Naive thymus-derived CD4-positive, alpha-beta T cell (primary cell): ENCODE data around the gene NKX6-2. TPM values are rescaled to one million over a fixed set of nuclear protein-coding genes. Genes with fewer than 3 reads are reported as not detected.

Source experiments
- ATAC-seq: fragments of 150-1000 bp; cut with Tn5 transposase; 2 replicates; pipeline ENCODE4 v1.10.0; 2021; ENCODE audit warnings: mild to moderate bottlenecking, moderate library complexity
- CTCF ChIA-PET: fragments of 350-600 bp; sonication (Branson Sonifier 250); formaldehyde crosslinking; loops from one replicate; lab custom pipeline; 2021; ENCODE audit warnings: antibody characterized with exemption; lab: Charles Lee
- POLR2A ChIA-PET: fragments of 350-600 bp; sonication (Branson Sonifier 250); formaldehyde crosslinking; loops from one replicate; lab custom pipeline; 2021; ENCODE audit warnings: antibody characterized with exemption, inconsistent platforms; lab: Charles Lee
- DNase-seq, 9 donors: peaks; one replicate each; pipeline versions ENCODE4 v3.0.0 to v3.0.0-alpha.2; 2020 to 2022; ENCODE audit warnings: mixed read lengths in 1 of 9
- H3K27ac ChIP-seq: one replicate; pipeline ENCODE4 v1.7.0; 2013; ENCODE audit warnings: mild to moderate bottlenecking, low read depth, low read length, moderate library complexity
- H3K27me3 ChIP-seq, 2 donors: one replicate each; pipeline ENCODE4 v1.7.0; 2013; ENCODE audit warnings: low read length in 2 of 2, mild to moderate bottlenecking in 2 of 2, moderate library complexity in 2 of 2; ENCODE audit not compliant: control insufficient read depth in 2 of 2, insufficient read depth in 2 of 2
- H3K36me3 ChIP-seq, 3 experiments: 1 replicate in 2 of 3; 2 replicates in 1 of 3; pipeline ENCODE4 v1.7.0; 2013; ENCODE audit warnings: low read length in 3 of 3, mild to moderate bottlenecking in 3 of 3, moderate library complexity in 1 of 3; ENCODE audit not compliant: insufficient read depth in 3 of 3, control insufficient read depth in 2 of 3
- H3K4me1 ChIP-seq, 2 donors: one replicate each; pipeline ENCODE4 v1.7.0; 2013; ENCODE audit warnings: low read length in 2 of 2, mild to moderate bottlenecking in 2 of 2, moderate library complexity in 1 of 2; ENCODE audit not compliant: control insufficient read depth in 2 of 2, insufficient read depth in 2 of 2
- H3K4me3 ChIP-seq: 2 replicates; pipeline ENCODE4 v1.7.0; 2013; ENCODE audit warnings: mild to moderate bottlenecking, low read length
- H3K9me3 ChIP-seq, 3 experiments: 1 replicate in 2 of 3; 2 replicates in 1 of 3; pipeline ENCODE4 v1.7.0; 2013; ENCODE audit warnings: low read length in 3 of 3; ENCODE audit not compliant: control insufficient read depth in 2 of 3
- H3K27ac Mint-ChIP-seq, 9 donors: one replicate each; pipeline ENCODE4 v1.8.0; 2020 to 2022; ENCODE audit warnings: mixed read lengths in 9 of 9, mild to moderate bottlenecking in 8 of 9, moderate library complexity in 5 of 9, inconsistent platforms in 2 of 9
- H3K27me3 Mint-ChIP-seq, 5 donors: one replicate each; pipeline ENCODE4 v1.8.0; 2021 to 2022; ENCODE audit warnings: mixed read lengths in 5 of 5, mild to moderate bottlenecking in 1 of 5
- H3K36me3 Mint-ChIP-seq, 5 donors: one replicate each; pipeline ENCODE4 v1.8.0; 2020 to 2022; ENCODE audit warnings: mixed read lengths in 5 of 5, mild to moderate bottlenecking in 3 of 5, inconsistent platforms in 1 of 5
- H3K4me1 Mint-ChIP-seq, 7 donors: one replicate each; pipeline ENCODE4 v1.8.0; 2020 to 2022; ENCODE audit warnings: mixed read lengths in 7 of 7, mild to moderate bottlenecking in 3 of 7, inconsistent platforms in 1 of 7
- H3K4me3 Mint-ChIP-seq, 10 donors: one replicate each; pipeline ENCODE4 v1.8.0; 2020 to 2022; ENCODE audit warnings: mild to moderate bottlenecking in 10 of 10, mixed read lengths in 10 of 10, moderate library complexity in 6 of 10, inconsistent platforms in 2 of 10
- H3K9me3 Mint-ChIP-seq, 11 donors: one replicate each; pipeline ENCODE4 v1.8.0; 2020 to 2022; ENCODE audit warnings: mixed read lengths in 11 of 11, mild to moderate bottlenecking in 4 of 11, inconsistent platforms in 1 of 11, moderate library complexity in 1 of 11
- intact Hi-C, 2 donors: fragments of 100-400 bp; cut with micrococcal nuclease; formaldehyde crosslinking; loops; one replicate each; pipeline ENCODE4 v1.15.1; 2023
- polyA plus RNA-seq, 2 donors: library from polyadenylated mRNA; unstranded; fragments of 300-500 nt; fragmentation: Illumina TruSeq; gene quantifications; one replicate each; pipeline ENCODE4 v1.2.3, GENCODE V29; 2021
- total RNA-seq, 6 experiments: library from RNA in 5 of 6; stranded (reverse) in 5 of 6; gene quantifications; 1 replicate in 5 of 6; 2 replicates in 1 of 6; pipeline ENCODE4 v1.2.3 and lab custom pipeline; 2021 to 2026

Gene NKX6-2
- total and polyA plus RNA-seq, 7 experiments from 2014 or later: 0.80 TPM; not detected in 6

DNA sequence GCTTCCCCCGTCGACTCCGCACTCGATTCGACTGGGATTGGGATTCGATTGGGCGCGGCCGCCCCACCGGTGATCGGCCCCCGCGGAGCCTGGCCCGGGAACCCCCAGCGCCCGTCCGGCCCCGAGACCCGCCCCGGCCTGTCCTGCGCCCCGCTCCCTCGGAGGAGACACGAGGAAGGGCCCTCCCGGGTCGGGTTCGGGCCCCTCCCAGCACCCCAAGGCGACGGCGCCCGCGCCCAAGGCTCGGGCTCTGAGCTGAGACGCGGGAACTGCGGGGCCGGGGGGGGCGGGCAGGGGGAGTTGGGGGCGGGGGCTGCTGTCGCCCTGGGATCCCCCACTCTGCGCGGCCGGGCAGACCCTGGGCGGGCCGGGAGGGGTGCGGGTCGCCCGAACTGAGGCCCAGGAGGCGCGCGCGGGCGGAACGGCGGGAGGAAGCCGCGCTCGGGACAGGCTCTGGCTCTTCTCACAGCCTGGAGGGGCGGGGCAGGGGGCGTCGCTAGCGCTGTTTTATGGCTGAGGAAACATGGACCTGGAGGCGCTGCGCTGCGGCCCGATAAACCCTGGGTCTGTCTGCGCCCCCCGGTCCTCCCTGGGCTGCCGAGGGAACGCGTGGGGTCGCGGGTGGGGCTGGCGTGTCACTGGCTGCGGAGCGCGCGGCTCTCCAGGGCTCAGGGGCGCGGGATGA is 1.7 kb upstream of the NKX6-2 start:
- peak overlapping the region in 1 of 10 donors; percentile 72 for H3K4me3 Mint-ChIP-seq
- ATAC-seq (no peak), DNase-seq (no peak)
- intact Hi-C loops: no loop called here
- peaks cover 0 to 12% (median 11%) of the 10 kb centered on the region in 5 donors for H3K36me3 Mint-ChIP-seq
- CTCF ChIA-PET: no interaction called here
- H3K27me3 Mint-ChIP-seq: peaks cover 0 to 32% (median 11%) of the 10 kb centered on the region in 5 donors
- H3K27ac Mint-ChIP-seq: no peak overlapping the region
- Histone ChIP-seq H3K4me3 (no peak overlapping the region), H3K27ac (no peak overlapping the region), H3K27me3 (peaks cover 0 to 3% of the 10 kb centered on the region in 2 donors), H3K4me1 (no peaks in the 10 kb centered on the region), H3K36me3 (no peaks in the 10 kb centered on the region), H3K9me3 (no peaks in the 10 kb centered on the region)
- POLR2A ChIA-PET: no interaction called here
- peaks cover 0 to 9% (median 4%) of the 10 kb centered on the region in 7 donors for H3K4me1 Mint-ChIP-seq
- H3K9me3 Mint-ChIP-seq: peaks cover 0 to 9% (median 1%) of the 10 kb centered on the region in 11 donors

DNA sequence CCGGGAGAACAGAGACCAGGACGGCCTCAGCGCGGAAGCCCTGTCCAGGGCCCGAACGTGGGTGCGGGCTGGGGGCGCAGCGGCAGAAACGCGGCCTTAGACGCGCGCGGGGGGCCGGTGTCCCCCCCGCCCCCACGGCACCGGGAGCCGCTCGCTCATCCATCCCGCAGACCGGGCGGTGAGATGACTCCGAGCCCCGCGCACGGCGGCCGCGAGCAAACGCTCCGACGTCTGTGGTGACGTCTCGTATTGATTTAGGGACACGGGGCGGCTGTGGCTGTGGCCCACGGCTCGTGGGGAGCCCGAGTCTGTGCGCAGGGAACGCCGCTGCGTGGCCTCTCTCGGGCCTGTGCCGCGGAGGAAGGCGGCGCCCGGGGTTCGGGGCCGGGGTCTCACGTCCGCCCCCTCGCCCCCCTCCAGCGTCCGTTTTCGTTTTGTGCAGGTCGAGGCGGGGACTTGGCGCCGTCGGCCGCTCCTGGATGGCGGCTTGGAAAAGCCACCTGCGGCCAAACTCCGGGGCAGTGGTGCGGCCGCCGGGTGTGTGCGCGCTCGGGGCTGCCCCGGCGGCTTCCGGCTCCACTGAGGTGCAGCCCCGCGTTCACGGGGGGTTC is 1.0 kb upstream of the NKX6-2 start:
- peaks cover 0 to 9% (median 1%) of the 10 kb centered on the region in 11 donors for H3K9me3 Mint-ChIP-seq
- H3K27ac Mint-ChIP-seq: no peak overlapping the region
- ATAC-seq: no peak
- peaks cover 0 to 33% (median 12%) of the 10 kb centered on the region in 5 donors for H3K27me3 Mint-ChIP-seq
- peaks cover 0 to 16% (median 14%) of the 10 kb centered on the region in 5 donors for H3K36me3 Mint-ChIP-seq
- Histone ChIP-seq H3K27me3 (peaks cover 0 to 3% of the 10 kb centered on the region in 2 donors), H3K27ac (no peak overlapping the region), H3K36me3 (peaks cover 0 to under 1% (median 0%) of the 10 kb centered on the region in 3 experiments), H3K4me1 (no peaks in the 10 kb centered on the region), H3K4me3 (no peak overlapping the region), H3K9me3 (no peaks in the 10 kb centered on the region)
- CTCF ChIA-PET: no interaction called here
- no peak for DNase-seq
- intact Hi-C loops: no loop called here
- POLR2A ChIA-PET: no interaction called here
- H3K4me1 Mint-ChIP-seq: peaks cover 0 to 9% (median 4%) of the 10 kb centered on the region in 7 donors
- H3K4me3 Mint-ChIP-seq: peak overlapping the region in 1 of 10 donors; percentile 16

DNA sequence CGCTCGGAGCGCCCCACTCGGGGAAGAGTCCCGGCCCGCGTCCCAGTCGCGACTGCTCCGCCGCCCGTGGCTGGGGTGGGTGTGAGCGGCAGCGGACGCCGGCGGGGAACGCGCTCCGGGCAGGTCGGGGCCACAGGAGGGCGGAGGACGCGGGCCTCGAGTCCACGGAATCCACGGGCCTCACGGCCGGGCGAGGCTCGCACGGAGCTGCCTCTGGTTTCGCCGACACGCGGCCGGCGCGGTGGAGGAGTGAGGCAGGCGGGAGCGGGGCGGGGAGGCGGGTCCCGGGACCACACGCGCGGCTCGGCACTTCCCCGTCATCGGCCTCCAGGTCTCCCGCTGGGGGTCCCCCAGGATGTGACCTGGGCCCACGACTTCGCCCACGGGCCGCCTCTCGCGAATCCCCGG is 533 bp upstream of the NKX6-2 start:
- H3K36me3 Mint-ChIP-seq: peaks cover 5 to 20% (median 20%) of the 10 kb centered on the region in 5 donors
- ATAC-seq (no peak), DNase-seq (no peak)
- H3K9me3 Mint-ChIP-seq: peaks cover 0 to 9% (median 1%) of the 10 kb centered on the region in 11 donors
- peaks cover 0 to 9% (median 4%) of the 10 kb centered on the region in 7 donors for H3K4me1 Mint-ChIP-seq
- H3K27me3 ChIP-seq: peaks cover 0 to 3% of the 10 kb centered on the region in 2 donors
- H3K9me3 ChIP-seq: no peaks in the 10 kb centered on the region
- H3K4me1 ChIP-seq: no peaks in the 10 kb centered on the region
- peaks cover 0 to 33% (median 12%) of the 10 kb centered on the region in 5 donors for H3K27me3 Mint-ChIP-seq
- ChIA-PET CTCF (no interaction called here), POLR2A (no interaction called here)
- intact Hi-C loops: no loop called here
- no peak overlapping the region for H3K27ac Mint-ChIP-seq
- H3K27ac ChIP-seq: no peak overlapping the region
- H3K4me3 Mint-ChIP-seq: peak overlapping the region in 1 of 10 donors; percentile 39
- no peak overlapping the region for H3K4me3 ChIP-seq
- H3K36me3 ChIP-seq: peaks cover 0 to 6% (median 0%) of the 10 kb centered on the region in 3 experiments

DNA sequence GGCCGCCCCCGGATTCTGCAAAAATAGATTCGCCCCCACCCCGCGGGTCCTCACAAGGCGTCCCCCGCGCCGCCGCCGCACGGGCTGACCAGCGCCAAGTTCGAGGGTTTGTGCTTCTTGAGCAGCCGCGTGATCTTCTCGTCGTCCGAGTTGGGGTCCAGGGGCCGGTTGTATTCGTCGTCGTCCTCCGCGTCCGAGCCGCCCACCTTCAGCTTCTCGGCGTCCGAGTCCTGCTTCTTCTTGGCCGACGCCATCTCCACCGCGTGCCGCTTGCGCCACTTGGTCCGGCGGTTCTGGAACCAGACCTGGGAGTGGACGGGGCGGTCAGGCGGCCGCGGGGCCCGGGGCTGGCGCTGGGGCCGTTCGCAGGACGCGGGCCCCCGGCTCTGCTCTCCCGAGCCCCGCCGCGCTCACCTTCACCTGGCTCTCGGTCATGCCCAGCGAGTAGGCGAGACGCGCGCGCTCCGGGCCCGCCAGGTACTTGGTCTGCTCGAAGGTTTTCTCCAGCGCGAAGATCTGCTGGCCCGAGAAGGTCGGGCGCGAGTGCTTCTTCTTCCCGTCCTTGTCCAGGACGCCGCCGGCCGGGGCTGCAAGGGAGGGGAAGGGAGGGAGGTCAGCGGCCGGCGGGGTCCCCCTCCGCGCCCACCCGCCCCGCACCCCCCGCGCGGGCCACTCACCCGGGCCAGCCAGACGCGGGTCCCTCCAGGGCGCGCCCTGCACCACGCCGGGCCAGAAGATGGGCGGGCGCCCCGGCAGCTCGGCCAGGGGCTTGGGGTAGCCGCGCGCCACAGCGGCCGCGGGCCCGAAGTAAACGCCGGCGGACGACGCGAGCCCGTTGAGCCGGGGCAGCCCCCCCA is 853 bp downstream of the NKX6-2 start:
- ChIA-PET POLR2A (no interaction called here), CTCF (no interaction called here)
- H3K27me3 Mint-ChIP-seq: peaks cover 0 to 30% (median 12%) of the 10 kb centered on the region in 5 donors
- H3K4me1 Mint-ChIP-seq: peaks cover 0 to 9% (median 4%) of the 10 kb centered on the region in 7 donors
- peaks cover 0 to 16% (median 0%) of the 10 kb centered on the region in 3 experiments for H3K36me3 ChIP-seq
- H3K27ac ChIP-seq: no peak overlapping the region
- DNase-seq (no peak), ATAC-seq (no peak)
- intact Hi-C loops: no loop called here
- H3K4me3 ChIP-seq: no peak overlapping the region
- H3K9me3 Mint-ChIP-seq: peaks cover 0 to 9% (median 1%) of the 10 kb centered on the region in 11 donors
- H3K36me3 Mint-ChIP-seq: peaks cover 6 to 30% (median 24%) of the 10 kb centered on the region in 5 donors
- peak overlapping the region in 1 of 10 donors; percentile 25 for H3K4me3 Mint-ChIP-seq
- H3K27me3 ChIP-seq: peaks cover 0 to 2% of the 10 kb centered on the region in 2 donors
- no peaks in the 10 kb centered on the region for H3K9me3 ChIP-seq
- no peak overlapping the region for H3K27ac Mint-ChIP-seq
- no peaks in the 10 kb centered on the region for H3K4me1 ChIP-seq

DNA sequence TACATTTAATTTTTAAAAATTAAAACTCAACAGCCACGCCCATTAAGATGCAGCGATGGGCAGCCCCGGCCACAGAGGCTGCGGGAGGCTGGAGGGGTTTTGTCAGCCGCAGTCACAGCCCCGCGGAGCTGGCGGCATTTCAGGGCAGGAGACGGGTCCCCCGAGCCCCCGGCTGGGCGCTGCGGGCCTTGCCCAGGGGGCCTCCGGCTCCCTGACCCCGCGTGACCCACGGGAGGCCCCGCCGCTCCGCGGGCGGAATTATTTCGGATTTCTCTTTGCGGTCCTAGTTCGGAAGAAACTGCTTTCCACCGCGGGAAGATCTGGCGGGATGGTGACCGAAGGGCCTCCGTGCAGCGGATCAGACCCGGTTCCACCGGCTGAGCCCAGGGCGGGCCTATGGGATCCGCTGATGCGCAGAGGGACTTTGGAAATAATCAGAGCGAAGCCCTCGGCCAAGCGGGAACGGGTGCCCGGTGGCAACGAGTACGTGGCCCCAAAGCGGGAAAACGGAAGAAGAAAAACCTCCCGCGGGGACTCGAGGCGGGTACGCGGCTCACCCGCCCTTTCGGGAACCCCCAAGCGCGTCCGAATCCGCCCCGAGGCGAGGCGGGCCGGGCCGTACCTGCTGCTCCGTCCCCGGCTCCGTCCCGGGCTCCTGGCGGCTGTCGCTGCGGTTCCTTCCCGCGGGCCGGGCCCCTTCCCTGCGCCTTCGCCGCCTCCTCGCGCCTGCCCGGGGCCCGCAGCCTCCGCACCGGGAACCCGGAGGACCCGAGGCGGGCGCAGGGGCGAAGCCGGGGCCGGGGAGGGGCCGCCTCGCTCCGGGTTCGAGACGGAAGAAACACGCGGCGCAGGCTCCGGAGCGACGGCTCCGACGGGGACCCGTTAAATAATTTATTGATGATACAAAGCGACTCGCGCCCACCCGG is 1.7 kb downstream of the NKX6-2 start:
- H3K36me3 Mint-ChIP-seq: peaks cover 8 to 37% (median 24%) of the 10 kb centered on the region in 5 donors
- ChIA-PET CTCF (no interaction called here), POLR2A (no interaction called here)
- Histone ChIP-seq H3K27me3 (no peaks in the 10 kb centered on the region), H3K4me1 (no peaks in the 10 kb centered on the region), H3K27ac (no peak overlapping the region), H3K9me3 (no peaks in the 10 kb centered on the region), H3K4me3 (no peak overlapping the region), H3K36me3 (peaks cover 0 to 24% (median 0%) of the 10 kb centered on the region in 3 experiments)
- H3K27ac Mint-ChIP-seq: peak overlapping the region in 1 of 9 donors; percentile 33
- ATAC-seq (no peak), DNase-seq (no peak)
- H3K4me3 Mint-ChIP-seq: peak overlapping the region in 4 of 10 donors; percentile 35 to 71 (median 54)
- H3K4me1 Mint-ChIP-seq: peaks cover 0 to 9% (median 4%) of the 10 kb centered on the region in 7 donors
- peaks cover 0 to 9% (median 0%) of the 10 kb centered on the region in 11 donors for H3K9me3 Mint-ChIP-seq
- H3K27me3 Mint-ChIP-seq: peaks cover 0 to 25% (median 12%) of the 10 kb centered on the region in 5 donors
- intact Hi-C loops: no loop called here
